H1 (cell line): ENCODE measurements around the gene CROT. TPM values are rescaled to one million over a fixed set of nuclear protein-coding genes. Genes with fewer than 3 reads are reported as not detected.

Experiments used
- CTCF ChIA-PET: fragments of 300-600 bp; sonication (Branson Sonifier 250); formaldehyde crosslinking; loops from one replicate; lab custom pipeline; 2021; ENCODE audit not compliant: partially characterized antibody; lab: Charles Lee
- POLR2A ChIA-PET: fragments of 300-600 bp; sonication (Branson Sonifier 250); formaldehyde crosslinking; loops from one replicate; lab custom pipeline; 2021; ENCODE audit warnings: inconsistent platforms; ENCODE audit not compliant: partially characterized antibody; lab: Charles Lee
- DNase-seq, 2 experiments: peaks; one replicate each; pipeline versions ENCODE4 v3.0.0 to v3.0.0-alpha.2; 2010 to 2022; ENCODE audit warnings: low spot score in 2 of 2, low read depth in 1 of 2, mixed read lengths in 1 of 2
- FAIRE-seq: peaks from 2 replicates; lab custom pipeline; 2011; peaks lifted over from hg19 to GRCh38; lab: Jason Lieb, UNC
- H2AFZ ChIP-seq: 2 replicates; pipeline ENCODE4 v1.8.1; 2012; ENCODE audit warnings: low read length, inconsistent platforms
- H2AK5ac ChIP-seq: 2 replicates; pipeline ENCODE4 v1.6.1; 2013; ENCODE audit warnings: low read depth, low read length
- H2BK120ac ChIP-seq: replicated peaks from 2 replicates; pipeline ENCODE3; 2013; ENCODE audit warnings: low read depth, low read length, inconsistent platforms
- H2BK12ac ChIP-seq: 2 replicates; pipeline ENCODE4 v1.6.1; 2013; ENCODE audit warnings: low read depth, low read length
- H2BK15ac ChIP-seq: 2 replicates; pipeline ENCODE4 v1.6.1; 2013; ENCODE audit warnings: low read length
- H2BK20ac ChIP-seq: 2 replicates; pipeline ENCODE4 v1.6.1; 2013; ENCODE audit warnings: low read length
- H2BK5ac ChIP-seq: 2 replicates; pipeline ENCODE4 v1.6.1; 2013; ENCODE audit warnings: low read depth, low read length
- H3K14ac ChIP-seq: 2 replicates; pipeline ENCODE4 v1.6.1; 2013; ENCODE audit warnings: inconsistent platforms; ENCODE audit not compliant: insufficient read length
- H3K18ac ChIP-seq: 2 replicates; pipeline ENCODE4 v1.6.1; 2013; ENCODE audit warnings: low read length; ENCODE audit errors: extremely low read depth
- H3K23ac ChIP-seq: 2 replicates; pipeline ENCODE4 v1.6.1; 2013; ENCODE audit warnings: inconsistent platforms; ENCODE audit not compliant: insufficient read length
- H3K23me2 ChIP-seq: 2 replicates; pipeline ENCODE4 v1.6.1; 2013; ENCODE audit warnings: low read depth, low read length
- H3K27ac ChIP-seq: 2 replicates; pipeline ENCODE4 v1.6.1; 2011; ENCODE audit warnings: low read depth, low read length, inconsistent platforms
- H3K27me3 ChIP-seq, 4 experiments: replicated peaks in 1 of 4; 1 replicate in 1 of 4; 2 replicates in 3 of 4; pipeline versions ENCODE4 v1.6.1 to v1.8.1; 2011 to 2013; ENCODE audit warnings: low read length in 3 of 4, mild to moderate bottlenecking in 3 of 4, inconsistent platforms in 2 of 4, mixed read lengths in 2 of 4, moderate library complexity in 1 of 4; ENCODE audit not compliant: control insufficient read depth in 3 of 4, insufficient read depth in 3 of 4; ENCODE audit errors: extremely low read depth in 1 of 4
- H3K36me3 ChIP-seq, 4 experiments: 2 replicates each; pipeline versions ENCODE4 v1.6.1 to v1.8.1; 2011 to 2013; ENCODE audit warnings: mild to moderate bottlenecking in 4 of 4, low read length in 3 of 4, moderate library complexity in 2 of 4, control low read depth in 1 of 4, inconsistent platforms in 1 of 4; ENCODE audit not compliant: insufficient read depth in 4 of 4, control insufficient read depth in 2 of 4
- H3K4ac ChIP-seq: replicated peaks from 2 replicates; pipeline ENCODE3; 2013; ENCODE audit warnings: low read length, low read depth, mixed read lengths, inconsistent platforms; ENCODE audit not compliant: insufficient read length
- H3K4me1 ChIP-seq, 4 experiments: replicated peaks in 1 of 4; 1 replicate in 1 of 4; 2 replicates in 3 of 4; pipeline versions ENCODE4 v1.6.1 to v1.8.1; 2011 to 2013; ENCODE audit warnings: low read length in 3 of 4, inconsistent platforms in 2 of 4, mixed read lengths in 1 of 4; ENCODE audit not compliant: insufficient read depth in 4 of 4, control insufficient read depth in 3 of 4
- H3K4me2 ChIP-seq, 2 experiments: 2 replicates each; pipeline versions ENCODE4 v1.6.1 to v1.8.1; 2011 to 2013; ENCODE audit warnings: low read depth in 2 of 2, low read length in 2 of 2, control low read depth in 1 of 2, inconsistent platforms in 1 of 2, mild to moderate bottlenecking in 1 of 2; ENCODE audit not compliant: insufficient read depth in 1 of 2
- H3K4me3 ChIP-seq, 4 experiments: fragments of 200-600, 300-600 bp in 1 of 4; sonication (generic), shearing (Covaris generic), sonication (Bioruptor Twin) in 1 of 4; 2 replicates each; pipeline versions ENCODE4 v1.5.1 to v1.8.1; 2011 to 2016; ENCODE audit warnings: low read length in 4 of 4, low read depth in 3 of 4, control low read depth in 2 of 4, inconsistent platforms in 2 of 4, mild to moderate bottlenecking in 2 of 4, mixed read lengths in 1 of 4, moderate library complexity in 1 of 4; ENCODE audit not compliant: insufficient read depth in 2 of 4; ENCODE audit errors: extremely low read depth in 1 of 4
- H3K56ac ChIP-seq: replicated peaks from 2 replicates; pipeline ENCODE3; 2013; ENCODE audit warnings: low read depth, mild to moderate bottlenecking, mixed read lengths, low read length, inconsistent platforms; ENCODE audit not compliant: insufficient read length
- H3K79me1 ChIP-seq: 2 replicates; pipeline ENCODE4 v1.6.1; 2013; ENCODE audit warnings: low read depth, low read length, control low read depth
- H3K79me2 ChIP-seq, 2 experiments: 2 replicates each; pipeline versions ENCODE4 v1.6.1 to v1.8.1; 2012 to 2013; ENCODE audit warnings: low read length in 2 of 2, mild to moderate bottlenecking in 2 of 2, inconsistent platforms in 1 of 2; ENCODE audit not compliant: insufficient read depth in 2 of 2, control insufficient read depth in 1 of 2
- H3K9ac ChIP-seq, 4 experiments: replicated peaks in 1 of 4; 1 replicate in 1 of 4; 2 replicates in 3 of 4; pipeline versions ENCODE4 v1.6.1 to v1.8.1; 2011 to 2013; ENCODE audit warnings: low read depth in 3 of 4, low read length in 3 of 4, control low read depth in 2 of 4, mild to moderate bottlenecking in 2 of 4, moderate library complexity in 2 of 4, inconsistent platforms in 1 of 4; ENCODE audit errors: extremely low read depth in 1 of 4
- H3K9me3 ChIP-seq, 2 experiments: 2 replicates each; pipeline versions ENCODE4 v1.6.1 to v1.8.1; 2012 to 2013; ENCODE audit warnings: mild to moderate bottlenecking in 2 of 2, moderate library complexity in 2 of 2, control low read depth in 1 of 2, inconsistent platforms in 1 of 2, low read depth in 1 of 2, low read length in 1 of 2, mixed read lengths in 1 of 2; ENCODE audit not compliant: insufficient read depth in 2 of 2
- H4K20me1 ChIP-seq, 2 experiments: replicated peaks in 1 of 2; 2 replicates each; pipeline versions ENCODE3 to v1.8.1; 2011 to 2013; ENCODE audit warnings: inconsistent platforms in 2 of 2, low read length in 2 of 2, mild to moderate bottlenecking in 1 of 2; ENCODE audit not compliant: insufficient read depth in 2 of 2, control insufficient read depth in 1 of 2
- H4K5ac ChIP-seq: 2 replicates; pipeline ENCODE4 v1.6.1; 2013; ENCODE audit warnings: low read length, low read depth, mixed read lengths, inconsistent platforms; ENCODE audit not compliant: insufficient read length
- H4K8ac ChIP-seq: 2 replicates; pipeline ENCODE4 v1.8.0; 2013; ENCODE audit warnings: mild to moderate bottlenecking, moderate library complexity, low read length, inconsistent platforms; ENCODE audit not compliant: insufficient read depth; ENCODE audit errors: extremely low read depth
- H4K91ac ChIP-seq: replicated peaks from 2 replicates; pipeline ENCODE3; 2013; ENCODE audit warnings: low read length, mixed read lengths, inconsistent platforms; ENCODE audit not compliant: insufficient read length
- CTCF ChIP-seq, 3 experiments: IDR thresholded peaks; 1 replicate in 2 of 3; 2 replicates in 1 of 3; pipeline versions ENCODE4 v1.5.1 to v1.6.1; 2011; ENCODE audit warnings: low read length in 3 of 3, mild to moderate bottlenecking in 3 of 3, inconsistent platforms in 2 of 3, low read depth in 1 of 3, moderate library complexity in 1 of 3; ENCODE audit not compliant: insufficient read depth in 1 of 3; ENCODE audit errors: control extremely low read depth in 1 of 3
- GTF2F1 ChIP-seq: IDR thresholded peaks from 2 replicates; pipeline ENCODE4 v1.6.1; 2012; ENCODE audit warnings: low read depth, low read length, improper control_type of control experiment, borderline replicate concordance
- POLR2AphosphoS5 ChIP-seq: IDR thresholded peaks from 2 replicates; pipeline ENCODE4 v1.6.1; 2011; ENCODE audit warnings: low read depth, low read length
- POU5F1 ChIP-seq: IDR thresholded peaks from 2 replicates; pipeline ENCODE4 v1.6.1; 2011; ENCODE audit warnings: low read depth, mild to moderate bottlenecking, low read length, moderate library complexity
- SAP30 ChIP-seq: fragments of 300-600 bp; sonication (generic); IDR thresholded peaks from 2 replicates; pipeline ENCODE4 v1.7.1; 2012; ENCODE audit warnings: low read length, moderate library complexity, mild to moderate bottlenecking, inconsistent platforms; ENCODE audit not compliant: insufficient read depth, insufficient replicate concordance
- SIX5 ChIP-seq: IDR thresholded peaks from 2 replicates; pipeline ENCODE4 v1.6.1; 2011; ENCODE audit warnings: mild to moderate bottlenecking, low read depth, low read length
- SP4 ChIP-seq: IDR thresholded peaks from 2 replicates; pipeline ENCODE4 v1.6.1; 2012; ENCODE audit warnings: low read length, inconsistent platforms
- SRF ChIP-seq: IDR thresholded peaks from 2 replicates; pipeline ENCODE4 v1.6.1; 2011; ENCODE audit warnings: mild to moderate bottlenecking, low read depth, low read length, moderate library complexity
- WGBS, 2 experiments: shearing (Covaris generic) in 1 of 2; methylation state at CpG; one replicate each; pipeline versions ENCODE4 v1.1.6 to v1.1.7; 2013 to 2015; ENCODE audit warnings: low lambda C conversion rate in 2 of 2, mixed read lengths in 2 of 2, inconsistent platforms in 1 of 2, low coverage in 1 of 2, missing lambda C conversion rate in 1 of 2; ENCODE audit not compliant: insufficient replicate concordance in 2 of 2, insufficient coverage in 1 of 2, insufficient read length in 1 of 2; ENCODE audit errors: extremely low coverage in 1 of 2, missing lambda C conversion rate in 1 of 2; 5-methylcytosine and 5-hydroxymethylcytosine counted together
- polyA plus RNA-seq, 7 experiments: library from polyadenylated mRNA; depleted of rRNA in 3 of 7; stranded (reverse) in 5 of 7; unstranded in 2 of 7; fragments of >200 nt in 5 of 7; fragments of 200-250 nt in 2 of 7; gene quantifications; 1 replicate in 5 of 7; 2 replicates in 1 of 7; 4 replicates in 1 of 7; pipeline versions ENCODE4 v1.2.1 to v1.2.3, GENCODE V29; 2011 to 2013; ENCODE audit warnings: missing spikeins in 2 of 7, mixed read lengths in 2 of 7
- total RNA-seq: library from RNA; stranded (reverse); fragmentation: NEBNext Ultra II Directional; extraction: Animal tissue kit (Norgen Biotek cat#: 25700); gene quantifications from 2 replicates; pipeline ENCODE4 v1.2.1, GENCODE V29; 2021
- TF ChIP-seq, protein P1 (sequence below): IDR thresholded peaks from 2 replicates; pipeline ENCODE4 v1.6.1; 2012; ENCODE audit warnings: low read length, inconsistent platforms

CROT gene
- total and polyA plus RNA-seq, 2 of the 8 experiments (the other 6 are each of a cell fraction or from before 2014, with no cell fraction given) = 2.2 to 5.6 TPM

DNA sequence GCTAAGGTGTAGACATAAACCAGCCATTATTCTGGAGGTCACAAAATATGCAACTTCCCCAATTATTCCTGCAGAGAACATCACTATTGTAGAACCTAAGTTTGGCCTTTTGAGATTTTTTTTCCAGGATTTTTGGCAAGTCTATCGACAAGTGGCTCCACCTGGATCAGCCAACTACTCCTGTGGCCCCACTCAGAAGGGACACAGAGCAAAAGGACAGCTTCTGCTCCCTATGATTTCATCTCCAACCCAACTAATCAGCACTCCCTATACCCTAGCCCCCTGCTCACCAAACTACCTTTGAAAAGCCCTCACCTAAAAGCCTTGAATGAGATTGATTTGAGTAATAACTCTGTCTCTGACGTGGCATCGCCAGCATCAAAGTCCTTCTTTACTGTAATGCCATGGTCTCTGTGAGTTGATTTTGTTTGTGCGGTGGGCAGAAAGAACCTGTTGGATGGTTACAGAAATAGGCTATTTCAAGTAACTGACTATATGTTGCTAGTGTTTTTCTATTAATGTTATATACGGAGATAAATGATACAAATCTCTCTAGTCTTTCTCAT, 13.7 kb upstream of the CROT start:
- H2AFZ ChIP-seq = no peak overlapping the region
- H3K18ac ChIP-seq = no peak overlapping the region
- no peak for FAIRE-seq
- H2BK15ac ChIP-seq = no peak overlapping the region
- peaks cover 0 to 21% (median 3%) of the 10 kb centered on the region in 4 experiments; a peak in 3 of 8 replicates for H3K36me3 ChIP-seq
- H3K9ac ChIP-seq = no peak overlapping the region
- no peaks in the 10 kb centered on the region for H3K23me2 ChIP-seq
- H3K4me1 ChIP-seq = no peaks in the 10 kb centered on the region
- no peak overlapping the region for H3K23ac ChIP-seq
- H3K56ac ChIP-seq = no peak overlapping the region
- H3K4me3 ChIP-seq = no peak overlapping the region
- H3K79me2 ChIP-seq = no peaks in the 10 kb centered on the region
- TF ChIP-seq SIX5 (no peak), GTF2F1 (no peak), CTCF (IDR thresholded peaks at IDR 0.05; ENCODE audit: control extremely low read depth in 1 of 3, insufficient read depth in 1 of 3, low read depth in 1 of 3, low read length in 3 of 3) (no peak), SP4 (no peak), SRF (no peak), SAP30 (no peak), POU5F1 (no peak), POLR2AphosphoS5 (no peak)
- TF ChIP-seq, protein P1, sequence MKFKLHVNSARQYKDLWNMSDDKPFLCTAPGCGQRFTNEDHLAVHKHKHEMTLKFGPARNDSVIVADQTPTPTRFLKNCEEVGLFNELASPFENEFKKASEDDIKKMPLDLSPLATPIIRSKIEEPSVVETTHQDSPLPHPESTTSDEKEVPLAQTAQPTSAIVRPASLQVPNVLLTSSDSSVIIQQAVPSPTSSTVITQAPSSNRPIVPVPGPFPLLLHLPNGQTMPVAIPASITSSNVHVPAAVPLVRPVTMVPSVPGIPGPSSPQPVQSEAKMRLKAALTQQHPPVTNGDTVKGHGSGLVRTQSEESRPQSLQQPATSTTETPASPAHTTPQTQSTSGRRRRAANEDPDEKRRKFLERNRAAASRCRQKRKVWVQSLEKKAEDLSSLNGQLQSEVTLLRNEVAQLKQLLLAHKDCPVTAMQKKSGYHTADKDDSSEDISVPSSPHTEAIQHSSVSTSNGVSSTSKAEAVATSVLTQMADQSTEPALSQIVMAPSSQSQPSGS = no peak
- TF ChIP-seq, all 59 proteins: peak for 0
- Histone ChIP-seq H2AK5ac (no peak overlapping the region), H3K4me2 (no peak overlapping the region), H3K27ac (no peak overlapping the region), H2BK5ac (no peak overlapping the region), H3K27me3 (no peaks in the 10 kb centered on the region), H4K20me1 (no peaks in the 10 kb centered on the region), H2BK120ac (no peak overlapping the region), H4K91ac (no peak overlapping the region), H2BK20ac (no peak overlapping the region), H3K9me3 (peaks cover 43 to 47% of the 10 kb centered on the region in 2 experiments), H3K14ac (no peak overlapping the region), H3K4ac (no peak overlapping the region), H4K8ac (no peak overlapping the region), H3K79me1 (no peaks in the 10 kb centered on the region), H2BK12ac (no peak overlapping the region), H4K5ac (no peak overlapping the region)
- POLR2A ChIA-PET = no interaction called here
- no peak for DNase-seq
- WGBS, 2 experiments = 98% methylated on average over 5 of the region's 5 CpGs; no CpG with 5 or more reads in 1 of the 2 experiments
- CTCF ChIA-PET = interaction anchor here (1.0 kb wide), 1 partner anchor 35 kb away, joined by 3 read pairs; no protein-coding TSS in a partner anchor
